HFF-Myc (cell line): ENCODE measurements around the gene BTN3A1.
"Not testable (repeated sequence)": the region's sequence is repeated elsewhere in the genome, so short reads cannot be mapped to it uniquely, and the experiment has no call there.

Experiments
- DNase-seq: peaks from one replicate; pipeline ENCODE4 v3.0.0-alpha.2; 2011; ENCODE audit warnings: low read depth; ENCODE audit errors: extremely low read depth
- H3K4me3 ChIP-seq: replicated peaks from 2 replicates; pipeline ENCODE4 v1.5.1; 2011; ENCODE audit warnings: low read depth, mild to moderate bottlenecking, control low read depth, low read length
- TF ChIP-seq, protein P1 (sequence below): IDR thresholded peaks from 2 replicates; pipeline ENCODE4 v1.5.1; 2012; ENCODE audit warnings: mild to moderate bottlenecking, low read depth, low read length, control low read depth; ENCODE audit errors: missing control alignments

The BTN3A1 gene

DNA sequence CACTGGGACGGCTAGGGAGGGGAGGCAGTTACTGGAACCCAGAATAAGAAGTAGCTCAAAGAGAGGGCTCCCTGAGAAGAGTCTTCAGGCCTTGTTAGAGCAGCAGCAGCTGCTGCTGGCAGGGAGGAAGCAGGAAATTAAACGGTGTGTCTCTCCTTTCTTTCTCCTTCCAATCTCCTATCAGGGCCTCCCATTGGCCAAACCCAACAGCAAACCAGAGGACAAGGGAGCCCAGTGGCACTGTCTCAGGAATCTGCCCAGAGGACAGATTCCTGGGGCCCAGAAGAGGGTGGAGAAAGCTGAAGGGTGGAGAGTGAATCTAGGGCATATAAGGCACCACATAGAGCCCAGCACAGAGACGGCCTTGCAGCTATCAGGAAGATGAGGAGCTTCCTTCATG lies 10.2 kb downstream of the BTN3A1 start:
- TF ChIP-seq, protein P1, sequence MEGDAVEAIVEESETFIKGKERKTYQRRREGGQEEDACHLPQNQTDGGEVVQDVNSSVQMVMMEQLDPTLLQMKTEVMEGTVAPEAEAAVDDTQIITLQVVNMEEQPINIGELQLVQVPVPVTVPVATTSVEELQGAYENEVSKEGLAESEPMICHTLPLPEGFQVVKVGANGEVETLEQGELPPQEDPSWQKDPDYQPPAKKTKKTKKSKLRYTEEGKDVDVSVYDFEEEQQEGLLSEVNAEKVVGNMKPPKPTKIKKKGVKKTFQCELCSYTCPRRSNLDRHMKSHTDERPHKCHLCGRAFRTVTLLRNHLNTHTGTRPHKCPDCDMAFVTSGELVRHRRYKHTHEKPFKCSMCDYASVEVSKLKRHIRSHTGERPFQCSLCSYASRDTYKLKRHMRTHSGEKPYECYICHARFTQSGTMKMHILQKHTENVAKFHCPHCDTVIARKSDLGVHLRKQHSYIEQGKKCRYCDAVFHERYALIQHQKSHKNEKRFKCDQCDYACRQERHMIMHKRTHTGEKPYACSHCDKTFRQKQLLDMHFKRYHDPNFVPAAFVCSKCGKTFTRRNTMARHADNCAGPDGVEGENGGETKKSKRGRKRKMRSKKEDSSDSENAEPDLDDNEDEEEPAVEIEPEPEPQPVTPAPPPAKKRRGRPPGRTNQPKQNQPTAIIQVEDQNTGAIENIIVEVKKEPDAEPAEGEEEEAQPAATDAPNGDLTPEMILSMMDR: no peak
- H3K4me3 ChIP-seq: no peak overlapping the region
- no peak for DNase-seq

DNA sequence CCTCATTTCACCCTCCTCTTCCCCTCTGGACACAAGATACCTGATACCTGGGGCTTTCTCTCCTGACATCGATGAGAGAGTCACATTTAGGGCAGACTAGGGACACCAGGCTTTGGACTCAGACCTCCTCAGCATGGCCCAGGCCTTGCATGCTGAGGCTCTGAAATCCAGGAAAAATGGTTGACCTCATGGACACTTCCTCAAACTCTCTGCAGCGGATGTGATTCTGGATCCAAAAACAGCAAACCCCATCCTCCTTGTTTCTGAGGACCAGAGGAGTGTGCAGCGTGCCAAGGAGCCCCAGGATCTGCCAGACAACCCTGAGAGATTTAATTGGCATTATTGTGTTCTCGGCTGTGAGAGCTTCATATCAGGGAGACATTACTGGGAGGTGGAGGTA lies 10.9 kb downstream of the BTN3A1 start:
- no peak for DNase-seq
- H3K4me3 ChIP-seq: no peak overlapping the region
- TF ChIP-seq, protein P1: no peak

DNA sequence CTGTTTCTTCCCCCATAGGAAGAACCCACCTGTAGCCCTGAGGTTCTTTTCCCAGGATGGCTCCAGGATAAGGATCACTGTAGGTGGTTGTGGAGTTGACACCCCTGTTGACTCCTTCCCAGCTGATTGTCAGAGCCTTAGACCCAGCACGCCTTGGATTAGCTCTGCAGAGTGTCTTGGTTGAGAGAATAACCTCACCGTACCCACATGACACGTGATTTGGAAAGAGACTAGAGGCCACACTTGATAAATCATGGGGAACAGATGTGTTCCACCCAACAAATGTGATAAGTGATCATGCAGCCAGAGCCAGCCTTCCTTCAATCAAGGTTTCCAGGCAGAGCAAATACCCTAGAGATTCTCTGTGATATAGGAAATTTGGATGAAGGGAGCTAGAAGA lies 12.2 kb downstream of the BTN3A1 start:
- TF ChIP-seq, protein P1: no peak

DNA sequence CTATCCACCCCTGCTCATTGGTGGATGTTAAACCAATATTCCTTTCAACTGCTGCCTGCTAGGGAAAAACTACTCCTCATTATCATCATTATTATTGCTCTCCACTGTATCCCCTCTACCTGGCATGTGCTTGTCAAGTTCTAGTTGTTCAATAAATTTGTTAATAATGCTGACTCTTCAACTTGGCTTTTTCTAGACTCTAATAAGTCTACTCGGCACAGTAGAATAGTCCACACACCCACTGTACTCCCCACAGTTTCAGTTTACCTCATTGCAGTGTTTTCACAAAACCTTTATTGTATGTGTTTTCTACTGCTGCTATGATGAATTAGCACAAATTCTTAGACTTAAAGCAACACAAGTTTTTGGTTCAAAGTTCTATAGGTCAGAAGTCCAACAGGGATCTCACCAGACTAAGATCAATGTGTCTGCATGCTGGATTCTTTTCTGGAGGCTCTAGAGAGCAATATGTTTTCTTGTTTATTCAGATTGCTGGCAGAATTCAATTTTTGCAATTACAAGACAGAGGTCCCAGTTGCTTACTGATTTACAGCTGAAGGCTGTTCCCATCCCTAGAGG lies 13.1 kb downstream of the BTN3A1 start:
- DNase-seq: no peak
- TF ChIP-seq, protein P1: no peak
- H3K4me3 ChIP-seq: no peak overlapping the region

More for the DNA sequence above, 12.2 kb downstream of the BTN3A1 start:
- no peak for DNase-seq
- H3K4me3 ChIP-seq: no peak overlapping the region

DNA sequence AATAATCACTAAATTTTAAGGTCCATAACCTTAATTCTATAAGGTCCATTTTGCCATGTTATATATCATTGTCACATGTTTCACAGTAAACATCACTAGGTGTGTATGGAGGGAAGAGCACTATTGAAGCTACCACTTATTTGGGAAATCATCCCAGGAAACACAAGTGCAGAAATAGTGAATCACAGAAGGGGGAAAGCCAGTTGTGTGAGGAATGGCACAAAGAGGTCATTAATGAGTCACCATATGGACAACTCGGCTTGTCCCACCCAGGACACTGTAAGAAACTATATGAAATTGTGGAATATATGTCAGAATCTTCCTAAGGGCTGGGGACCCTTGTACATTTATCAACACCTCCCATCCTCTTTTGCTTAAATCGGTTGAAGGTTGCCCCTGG lies 13.7 kb downstream of the BTN3A1 start:
- no peak for DNase-seq
- no peak overlapping the region for H3K4me3 ChIP-seq
- TF ChIP-seq, protein P1: no peak

DNA sequence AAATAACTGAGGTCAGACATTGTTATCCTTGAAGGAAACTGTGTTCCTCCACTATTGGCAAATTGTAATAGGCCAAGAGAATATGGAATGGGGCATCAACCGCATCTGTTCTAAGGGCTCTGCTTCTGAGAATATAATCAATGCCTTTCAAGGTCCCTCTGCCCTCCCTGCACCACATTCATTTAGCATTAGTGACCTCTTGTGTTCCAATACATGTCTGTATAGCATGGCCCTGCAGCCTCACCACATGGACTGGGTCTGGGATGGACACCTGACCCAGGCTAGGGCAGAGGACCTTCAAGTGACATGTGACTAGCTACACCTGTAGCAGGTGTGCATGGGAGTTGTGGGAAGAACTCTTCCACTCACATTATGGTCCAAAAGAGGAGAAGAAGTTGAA lies 14.2 kb downstream of the BTN3A1 start:
- H3K4me3 ChIP-seq: no peak overlapping the region
- no peak for DNase-seq
- TF ChIP-seq, protein P1: no peak

DNA sequence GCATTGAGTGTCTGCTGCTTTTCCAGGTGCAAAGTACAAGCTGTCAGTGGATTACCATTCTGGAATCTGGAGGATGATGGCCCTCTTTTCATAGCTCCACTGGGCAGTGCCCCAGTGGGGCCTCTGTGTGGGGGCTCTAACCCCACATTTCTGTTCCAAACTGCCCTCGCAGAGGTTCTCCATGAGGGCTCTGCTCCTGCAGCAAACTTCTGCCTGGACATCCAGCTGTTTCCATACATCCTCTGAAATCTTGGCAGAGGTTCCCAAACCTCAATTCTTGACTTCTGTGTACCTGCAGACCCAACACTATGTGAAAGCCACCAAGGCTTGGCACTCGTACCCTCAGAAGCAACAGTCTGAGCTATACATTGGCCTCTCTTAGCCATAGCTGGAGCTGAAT lies 16.0 kb downstream of the BTN3A1 start:
- not testable (repeated sequence) for H3K4me3 ChIP-seq, DNase-seq

DNA sequence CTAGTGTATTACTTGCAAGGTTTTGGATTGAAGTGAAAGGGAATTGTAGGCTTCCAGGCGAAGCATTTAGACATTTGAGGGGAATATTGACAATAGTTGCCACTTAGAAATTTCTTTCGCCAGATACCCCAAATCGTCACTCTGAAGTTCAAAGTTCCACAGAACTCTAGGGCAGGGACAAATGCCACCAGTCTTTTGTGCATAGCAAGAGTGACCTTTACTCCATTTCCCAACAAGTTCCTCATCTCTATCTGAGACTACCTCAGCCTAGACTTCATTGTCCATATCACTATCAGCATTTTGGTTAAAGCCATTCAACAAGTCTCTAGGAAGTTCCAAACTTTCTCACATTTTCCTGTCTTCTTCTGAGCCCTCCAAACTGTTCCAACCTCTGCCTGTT lies 16.7 kb downstream of the BTN3A1 start:
- not testable (repeated sequence) for DNase-seq, H3K4me3 ChIP-seq
